H1 (cell line): Measurements from ENCODE around the gene TAF3. TPM values are rescaled to one million over a fixed set of nuclear protein-coding genes. Genes with fewer than 3 reads are reported as not detected.

Experiments
- CTCF ChIA-PET: fragments of 300-600 bp; sonication (Branson Sonifier 250); formaldehyde crosslinking; loops from one replicate; lab custom pipeline; 2021; ENCODE audit not compliant: partially characterized antibody; lab: Charles Lee
- POLR2A ChIA-PET: fragments of 300-600 bp; sonication (Branson Sonifier 250); formaldehyde crosslinking; loops from one replicate; lab custom pipeline; 2021; ENCODE audit warnings: inconsistent platforms; ENCODE audit not compliant: partially characterized antibody; lab: Charles Lee
- DNase-seq, 2 experiments: peaks; one replicate each; pipeline versions ENCODE4 v3.0.0 to v3.0.0-alpha.2; 2010 to 2022; ENCODE audit warnings: low spot score in 2 of 2, low read depth in 1 of 2, mixed read lengths in 1 of 2
- FAIRE-seq: peaks from 2 replicates; lab custom pipeline; 2011; peaks lifted over from hg19 to GRCh38; lab: Jason Lieb, UNC
- H2AFZ ChIP-seq: 2 replicates; pipeline ENCODE4 v1.8.1; 2012; ENCODE audit warnings: low read length, inconsistent platforms
- H2AK5ac ChIP-seq: 2 replicates; pipeline ENCODE4 v1.6.1; 2013; ENCODE audit warnings: low read depth, low read length
- H2BK120ac ChIP-seq: replicated peaks from 2 replicates; pipeline ENCODE3; 2013; ENCODE audit warnings: low read depth, low read length, inconsistent platforms
- H2BK12ac ChIP-seq: 2 replicates; pipeline ENCODE4 v1.6.1; 2013; ENCODE audit warnings: low read depth, low read length
- H2BK15ac ChIP-seq: 2 replicates; pipeline ENCODE4 v1.6.1; 2013; ENCODE audit warnings: low read length
- H2BK20ac ChIP-seq: 2 replicates; pipeline ENCODE4 v1.6.1; 2013; ENCODE audit warnings: low read length
- H2BK5ac ChIP-seq: 2 replicates; pipeline ENCODE4 v1.6.1; 2013; ENCODE audit warnings: low read depth, low read length
- H3K14ac ChIP-seq: 2 replicates; pipeline ENCODE4 v1.6.1; 2013; ENCODE audit warnings: inconsistent platforms; ENCODE audit not compliant: insufficient read length
- H3K18ac ChIP-seq: 2 replicates; pipeline ENCODE4 v1.6.1; 2013; ENCODE audit warnings: low read length; ENCODE audit errors: extremely low read depth
- H3K23ac ChIP-seq: 2 replicates; pipeline ENCODE4 v1.6.1; 2013; ENCODE audit warnings: inconsistent platforms; ENCODE audit not compliant: insufficient read length
- H3K23me2 ChIP-seq: 2 replicates; pipeline ENCODE4 v1.6.1; 2013; ENCODE audit warnings: low read depth, low read length
- H3K27ac ChIP-seq: 2 replicates; pipeline ENCODE4 v1.6.1; 2011; ENCODE audit warnings: low read depth, low read length, inconsistent platforms
- H3K27me3 ChIP-seq, 4 experiments: replicated peaks in 1 of 4; 1 replicate in 1 of 4; 2 replicates in 3 of 4; pipeline versions ENCODE4 v1.6.1 to v1.8.1; 2011 to 2013; ENCODE audit warnings: low read length in 3 of 4, mild to moderate bottlenecking in 3 of 4, inconsistent platforms in 2 of 4, mixed read lengths in 2 of 4, moderate library complexity in 1 of 4; ENCODE audit not compliant: control insufficient read depth in 3 of 4, insufficient read depth in 3 of 4; ENCODE audit errors: extremely low read depth in 1 of 4
- H3K36me3 ChIP-seq, 4 experiments: 2 replicates each; pipeline versions ENCODE4 v1.6.1 to v1.8.1; 2011 to 2013; ENCODE audit warnings: mild to moderate bottlenecking in 4 of 4, low read length in 3 of 4, moderate library complexity in 2 of 4, control low read depth in 1 of 4, inconsistent platforms in 1 of 4; ENCODE audit not compliant: insufficient read depth in 4 of 4, control insufficient read depth in 2 of 4
- H3K4ac ChIP-seq: replicated peaks from 2 replicates; pipeline ENCODE3; 2013; ENCODE audit warnings: low read length, low read depth, mixed read lengths, inconsistent platforms; ENCODE audit not compliant: insufficient read length
- H3K4me1 ChIP-seq, 4 experiments: replicated peaks in 1 of 4; 1 replicate in 1 of 4; 2 replicates in 3 of 4; pipeline versions ENCODE4 v1.6.1 to v1.8.1; 2011 to 2013; ENCODE audit warnings: low read length in 3 of 4, inconsistent platforms in 2 of 4, mixed read lengths in 1 of 4; ENCODE audit not compliant: insufficient read depth in 4 of 4, control insufficient read depth in 3 of 4
- H3K4me2 ChIP-seq, 2 experiments: 2 replicates each; pipeline versions ENCODE4 v1.6.1 to v1.8.1; 2011 to 2013; ENCODE audit warnings: low read depth in 2 of 2, low read length in 2 of 2, control low read depth in 1 of 2, inconsistent platforms in 1 of 2, mild to moderate bottlenecking in 1 of 2; ENCODE audit not compliant: insufficient read depth in 1 of 2
- H3K4me3 ChIP-seq, 4 experiments: fragments of 200-600, 300-600 bp in 1 of 4; sonication (generic), shearing (Covaris generic), sonication (Bioruptor Twin) in 1 of 4; 2 replicates each; pipeline versions ENCODE4 v1.5.1 to v1.8.1; 2011 to 2016; ENCODE audit warnings: low read length in 4 of 4, low read depth in 3 of 4, control low read depth in 2 of 4, inconsistent platforms in 2 of 4, mild to moderate bottlenecking in 2 of 4, mixed read lengths in 1 of 4, moderate library complexity in 1 of 4; ENCODE audit not compliant: insufficient read depth in 2 of 4; ENCODE audit errors: extremely low read depth in 1 of 4
- H3K56ac ChIP-seq: replicated peaks from 2 replicates; pipeline ENCODE3; 2013; ENCODE audit warnings: low read depth, mild to moderate bottlenecking, mixed read lengths, low read length, inconsistent platforms; ENCODE audit not compliant: insufficient read length
- H3K79me1 ChIP-seq: 2 replicates; pipeline ENCODE4 v1.6.1; 2013; ENCODE audit warnings: low read depth, low read length, control low read depth
- H3K79me2 ChIP-seq, 2 experiments: 2 replicates each; pipeline versions ENCODE4 v1.6.1 to v1.8.1; 2012 to 2013; ENCODE audit warnings: low read length in 2 of 2, mild to moderate bottlenecking in 2 of 2, inconsistent platforms in 1 of 2; ENCODE audit not compliant: insufficient read depth in 2 of 2, control insufficient read depth in 1 of 2
- H3K9ac ChIP-seq, 4 experiments: replicated peaks in 1 of 4; 1 replicate in 1 of 4; 2 replicates in 3 of 4; pipeline versions ENCODE4 v1.6.1 to v1.8.1; 2011 to 2013; ENCODE audit warnings: low read depth in 3 of 4, low read length in 3 of 4, control low read depth in 2 of 4, mild to moderate bottlenecking in 2 of 4, moderate library complexity in 2 of 4, inconsistent platforms in 1 of 4; ENCODE audit errors: extremely low read depth in 1 of 4
- H3K9me3 ChIP-seq, 2 experiments: 2 replicates each; pipeline versions ENCODE4 v1.6.1 to v1.8.1; 2012 to 2013; ENCODE audit warnings: mild to moderate bottlenecking in 2 of 2, moderate library complexity in 2 of 2, control low read depth in 1 of 2, inconsistent platforms in 1 of 2, low read depth in 1 of 2, low read length in 1 of 2, mixed read lengths in 1 of 2; ENCODE audit not compliant: insufficient read depth in 2 of 2
- H4K20me1 ChIP-seq, 2 experiments: replicated peaks in 1 of 2; 2 replicates each; pipeline versions ENCODE3 to v1.8.1; 2011 to 2013; ENCODE audit warnings: inconsistent platforms in 2 of 2, low read length in 2 of 2, mild to moderate bottlenecking in 1 of 2; ENCODE audit not compliant: insufficient read depth in 2 of 2, control insufficient read depth in 1 of 2
- H4K5ac ChIP-seq: 2 replicates; pipeline ENCODE4 v1.6.1; 2013; ENCODE audit warnings: low read length, low read depth, mixed read lengths, inconsistent platforms; ENCODE audit not compliant: insufficient read length
- H4K8ac ChIP-seq: 2 replicates; pipeline ENCODE4 v1.8.0; 2013; ENCODE audit warnings: mild to moderate bottlenecking, moderate library complexity, low read length, inconsistent platforms; ENCODE audit not compliant: insufficient read depth; ENCODE audit errors: extremely low read depth
- H4K91ac ChIP-seq: replicated peaks from 2 replicates; pipeline ENCODE3; 2013; ENCODE audit warnings: low read length, mixed read lengths, inconsistent platforms; ENCODE audit not compliant: insufficient read length
- CHD1 ChIP-seq: IDR thresholded peaks from 2 replicates; pipeline ENCODE4 v1.6.1; 2012; ENCODE audit warnings: low read depth, low read length, improper control_type of control experiment
- CTBP2 ChIP-seq: IDR thresholded peaks from 2 replicates; pipeline ENCODE4 v1.7.0; 2011; ENCODE audit warnings: borderline replicate concordance, mild to moderate bottlenecking, moderate library complexity, mixed read lengths, low read length; ENCODE audit not compliant: insufficient read depth, insufficient read length
- GABPA ChIP-seq: IDR thresholded peaks from 2 replicates; pipeline ENCODE4 v1.6.1; 2011; ENCODE audit warnings: mild to moderate bottlenecking, low read length, moderate library complexity, borderline replicate concordance; ENCODE audit not compliant: insufficient read depth
- RAD21 ChIP-seq, 2 experiments: IDR thresholded peaks in 1 of 2; conservative IDR thresholded peaks in 1 of 2; 2 replicates each; pipeline ENCODE4 v1.6.1; 2011; ENCODE audit warnings: low read depth in 2 of 2, low read length in 2 of 2, improper control_type of control experiment in 1 of 2, inconsistent platforms in 1 of 2, mild to moderate bottlenecking in 1 of 2, moderate library complexity in 1 of 2
- RNF2 ChIP-seq: fragments of 200-900, 300-1000 bp; sonication (generic); IDR thresholded peaks from 2 replicates; pipeline ENCODE4 v1.7.1; 2016; ENCODE audit warnings: borderline replicate concordance, low read depth, mild to moderate bottlenecking, antibody characterized with exemption, low read length; ENCODE audit not compliant: poor library complexity, severe bottlenecking; ENCODE audit errors: missing control alignments
- SP2 ChIP-seq: IDR thresholded peaks from 2 replicates; pipeline ENCODE4 v1.6.1; 2012; ENCODE audit warnings: mild to moderate bottlenecking, low read length, inconsistent platforms
- TBP ChIP-seq: IDR thresholded peaks from 2 replicates; pipeline ENCODE4 v1.6.1; 2011; ENCODE audit warnings: low read depth, low read length, improper control_type of control experiment
- TCF12 ChIP-seq: IDR thresholded peaks from 2 replicates; pipeline ENCODE4 v1.6.1; 2011; ENCODE audit warnings: low read depth, mild to moderate bottlenecking, low read length
- WGBS, 2 experiments: shearing (Covaris generic) in 1 of 2; methylation state at CpG; one replicate each; pipeline versions ENCODE4 v1.1.6 to v1.1.7; 2013 to 2015; ENCODE audit warnings: low lambda C conversion rate in 2 of 2, mixed read lengths in 2 of 2, inconsistent platforms in 1 of 2, low coverage in 1 of 2, missing lambda C conversion rate in 1 of 2; ENCODE audit not compliant: insufficient replicate concordance in 2 of 2, insufficient coverage in 1 of 2, insufficient read length in 1 of 2; ENCODE audit errors: extremely low coverage in 1 of 2, missing lambda C conversion rate in 1 of 2; 5-methylcytosine and 5-hydroxymethylcytosine counted together
- polyA plus RNA-seq, 7 experiments: library from polyadenylated mRNA; depleted of rRNA in 3 of 7; stranded (reverse) in 5 of 7; unstranded in 2 of 7; fragments of >200 nt in 5 of 7; fragments of 200-250 nt in 2 of 7; gene quantifications; 1 replicate in 5 of 7; 2 replicates in 1 of 7; 4 replicates in 1 of 7; pipeline versions ENCODE4 v1.2.1 to v1.2.3, GENCODE V29; 2011 to 2013; ENCODE audit warnings: missing spikeins in 2 of 7, mixed read lengths in 2 of 7
- total RNA-seq: library from RNA; stranded (reverse); fragmentation: NEBNext Ultra II Directional; extraction: Animal tissue kit (Norgen Biotek cat#: 25700); gene quantifications from 2 replicates; pipeline ENCODE4 v1.2.1, GENCODE V29; 2021

The TAF3 gene
- total and polyA plus RNA-seq, 2 of the 8 experiments (the other 6 are each of a cell fraction or from before 2014, with no cell fraction given) = 1.5 to 11.2 TPM

DNA sequence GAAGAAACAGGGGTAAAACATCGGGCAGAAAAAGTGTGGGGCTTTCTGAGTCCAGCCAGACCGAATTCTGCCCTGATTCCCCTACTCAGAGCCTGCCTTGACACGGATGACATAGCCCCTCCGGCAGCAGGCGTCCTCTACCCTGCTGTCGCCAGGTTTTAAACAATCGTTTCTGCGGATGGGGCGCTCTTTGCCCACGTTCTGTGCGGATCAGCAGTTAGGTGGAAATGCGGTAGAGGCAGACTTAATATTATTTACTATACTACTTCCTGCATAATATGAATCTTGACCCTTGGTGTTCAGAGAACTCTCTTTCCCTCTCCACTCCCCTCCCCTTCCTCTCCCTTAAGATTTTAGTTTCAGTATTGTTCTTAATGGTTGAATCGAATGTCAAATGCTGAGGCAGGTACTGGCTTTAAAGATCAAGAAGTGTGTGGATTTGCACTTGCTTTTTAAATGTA, 238.6 kb downstream of the TAF3 start:
- Histone ChIP-seq H3K4ac (no peak overlapping the region), H2BK12ac (peak overlapping the region; percentile 56; the same call in 1 of the 2 replicates), H4K8ac (no peak overlapping the region), H3K23ac (no peak overlapping the region), H3K27ac (no peak overlapping the region), H3K4me2 (peak overlapping the region; percentile 84 to 94), H2BK5ac (no peak overlapping the region), H2AK5ac (0 out of 2 replicates have a peak overlapping the region, but pooled peaks have one; percentile 39), H3K56ac (no peak overlapping the region), H3K14ac (no peak overlapping the region), H3K4me1 (peaks cover 24 to 53% (median 40%) of the 10 kb centered on the region in 4 experiments), H3K79me2 (no peaks in the 10 kb centered on the region), H3K9ac (no peak overlapping the region), H3K9me3 (no peaks in the 10 kb centered on the region), H3K23me2 (peaks cover 17% of the 10 kb centered on the region), H3K79me1 (no peaks in the 10 kb centered on the region), H4K20me1 (peaks cover 12 to 17% of the 10 kb centered on the region in 2 experiments), H3K18ac (no peak overlapping the region), H4K5ac (no peak overlapping the region), H4K91ac (no peak overlapping the region), H3K27me3 (peaks cover 77 to 98% (median 96%) of the 10 kb centered on the region in 4 experiments), H2AFZ (no peak overlapping the region), H2BK15ac (0 out of 2 replicates have a peak overlapping the region, but pooled peaks have one; percentile 29), H3K4me3 (peak overlapping the region in 2 of 4 experiments; percentile 2 to 61; a peak in 5 of 8 replicates), H2BK20ac (no peak overlapping the region), H3K36me3 (no peaks in the 10 kb centered on the region), H2BK120ac (no peak overlapping the region)
- CTCF ChIA-PET = interaction anchor here (1.3 to 1.5 kb wide), 2 partner anchors 9 to 11 kb away, joined by 3 read pairs; no protein-coding TSS in a partner anchor
- POLR2A ChIA-PET = no interaction called here
- no peak for DNase-seq
- no peak for FAIRE-seq
- TF ChIP-seq TCF12 (peak; percentile 5; the same call in 1 of the 2 replicates), RNF2 (peak; percentile 35), CTBP2 (peak; percentile 49), TBP (no peak), GABPA (no peak), RAD21 (IDR thresholded peaks at IDR 0.05 in 1 of 2, conservative IDR thresholded peaks at IDR 0.05 in 1 of 2; ENCODE audit: low read depth in 2 of 2, low read length in 2 of 2) (peak in 1 of 2 experiments; percentile 3; a peak in 1 of 4 replicates), SP2 (no peak), CHD1 (no peak)
- WGBS, 2 experiments = 2% methylated on average over 13 of the region's 13 CpGs; no CpG with 5 or more reads in 1 of the 2 experiments
